ENCODE results near the gene KAZN.

Gene KAZN

GRCh38 chr1:15159166-15159555 is 560.7 kb downstream of the KAZN start:
- no peak for DNase-seq (ENCODE audit: low spot score)

DNA sequence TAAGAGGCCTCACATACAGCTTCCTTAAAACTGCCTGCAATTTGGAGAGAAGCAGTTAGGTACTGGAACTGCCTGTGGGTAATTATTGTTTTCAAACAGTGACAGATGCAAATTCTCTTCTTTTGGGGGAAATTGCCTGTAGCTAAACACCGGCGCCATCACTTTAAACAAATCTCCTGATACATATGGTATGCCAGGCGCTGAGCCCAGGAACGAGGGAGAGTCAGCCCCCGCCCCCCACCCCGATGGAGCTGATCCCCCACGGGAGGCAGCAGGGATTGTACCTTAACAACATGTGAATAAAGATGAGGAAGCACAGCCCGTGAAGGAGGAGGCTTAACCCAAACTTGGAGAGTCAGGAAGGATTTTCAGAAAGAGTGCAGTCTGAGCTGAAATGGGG is 562.1 kb downstream of the KAZN start:
- DNase-seq (ENCODE audit: low spot score) = no peak

- DNase-seq (ENCODE audit: low spot score) = no peak
These were observed 568.9 kb downstream of the KAZN start for GRCh38 chr1:15167386-15167785.
